Tongue (tissue), 2 donors: Measurements from ENCODE around the gene PAQR6. TPM values are rescaled to one million over a fixed set of nuclear protein-coding genes. Genes with fewer than 3 reads are reported as not detected.
A peak's percentile ranks its signal among the peaks of the same experiment; 100 is the strongest.

Source experiments
- DNase-seq: peaks from one replicate; pipeline ENCODE4 v3.0.0-alpha.2; 2015
- total RNA-seq: library from RNA; depleted of rRNA; stranded (reverse); fragments of >200 nt; gene quantifications from one replicate; pipeline ENCODE4 v1.2.3, GENCODE V29; 2014

PAQR6 gene
- total RNA-seq, 1 donor from 2014 or later = 1.0 TPM

GRCh38 chr1:156193488-156194299, 54.2 kb downstream of the PAQR6 start, which contains the start of gene SLC25A44:
Gene SLC25A44, plus strand, starts transcription at chr1:156194104. Its CDS starts 5,744 bp downstream, at chr1:156199848.
- DNase-seq = peak; percentile 100

Other genes starting within 250 kb of the PAQR6 start
- 282 TPM for gene SSR2, start 227.1 kb downstream of the PAQR6 start, total RNA-seq
- gene UBQLN4, start 194.3 kb downstream of the PAQR6 start, total RNA-seq = 29.1 TPM
- 31.8 TPM for gene LAMTOR2, start 193.3 kb downstream of the PAQR6 start, total RNA-seq
- 13.3 TPM for gene RAB25, start 186.9 kb downstream of the PAQR6 start, total RNA-seq
- 4.0 TPM for gene MEX3A, start 165.6 kb downstream of the PAQR6 start, total RNA-seq
- gene LMNA, start 133.3 kb downstream of the PAQR6 start, total RNA-seq = 721 TPM
- 5.5 TPM for gene SEMA4A, start 94.5 kb downstream of the PAQR6 start, total RNA-seq
- gene SLC25A44, start 54.0 kb downstream of the PAQR6 start, total RNA-seq = 9.4 TPM
- 49.7 TPM for gene PMF1, start 35.0 kb downstream of the PAQR6 start, total RNA-seq
- 1.0 TPM for gene BGLAP, start 5.9 kb downstream of the PAQR6 start, total RNA-seq
- gene SMG5, start 34.8 kb upstream of the PAQR6 start, total RNA-seq = 52.1 TPM
- 6.1 TPM for gene TMEM79, start 36.3 kb upstream of the PAQR6 start, total RNA-seq
- 13.1 TPM for gene GLMP, start 47.6 kb upstream of the PAQR6 start, total RNA-seq
- not detected for gene VHLL, start 51.3 kb upstream of the PAQR6 start, total RNA-seq
- 302 TPM for gene CCT3, start 90.2 kb upstream of the PAQR6 start, total RNA-seq
- gene TSACC, start 90.5 kb upstream of the PAQR6 start, total RNA-seq = not detected
- gene RHBG, start 121.2 kb upstream of the PAQR6 start, total RNA-seq = 0.31 TPM